Measurements from ENCODE around the gene RFC3. TPM values are rescaled to one million over a fixed set of nuclear protein-coding genes. Genes with fewer than 3 reads are reported as not detected.

RFC3 gene
- total RNA-seq, 1 experiment from 2014 or later: 38.2 TPM

GRCh38 chr13:33815011-33815550 lies 2.9 kb upstream of the RFC3 start:
- CTCF ChIA-PET: no interaction called here
- ATAC-seq: no peak

GRCh38 chr13:33816912-33817311 lies 1.0 kb upstream of the RFC3 start:
- Histone ChIP-seq H3K9me2 (ENCODE audit: insufficient read depth) (no peaks in the 10 kb centered on the region), H2AFZ (ENCODE audit: low read depth, low read length, poor library complexity, severe bottlenecking) (peak overlapping the region; percentile 20), H3K36me3 (ENCODE audit: control insufficient read depth in 1 of 2, insufficient read depth in 2 of 2, low read length in 2 of 2) (peaks cover 9 to 14% of the 10 kb centered on the region in 2 experiments; a peak in 3 of 4 replicates), H3K27me3 (ENCODE audit: insufficient read depth, low read length) (no peaks in the 10 kb centered on the region), H3K4me3 (replicated peaks in 1 of 2; ENCODE audit: low read depth in 1 of 2, low read length in 2 of 2) (no peak overlapping the region), H3K4me1 (ENCODE audit: control insufficient read depth in 1 of 2, insufficient read depth in 2 of 2, low read length in 2 of 2) (peaks cover 2 to 10% of the 10 kb centered on the region in 2 experiments; a peak in 3 of 4 replicates), H3K9me3 (ENCODE audit: control insufficient read depth in 1 of 2, insufficient read depth in 1 of 2, low read depth in 1 of 2, low read length in 2 of 2) (no peaks in the 10 kb centered on the region), H3K9ac (ENCODE audit: low read length) (no peak overlapping the region), H3K27ac (ENCODE audit: low read depth, low read length) (no peak overlapping the region), H3K79me2 (ENCODE audit: insufficient read depth, low read length) (peaks cover 40% of the 10 kb centered on the region), H3K4me2 (ENCODE audit: low read length) (peak overlapping the region; percentile 86), H4K20me1 (ENCODE audit: insufficient read depth) (no peaks in the 10 kb centered on the region; the same call in 1 of the 2 replicates)
- DNase-seq (ENCODE audit: low read depth, low spot score): no peak
- intact Hi-C loops (cut with micrococcal nuclease): loop anchor here (5.0 kb wide), 1 partner anchor 340 kb away; no protein-coding TSS in a partner anchor
- ATAC-seq: no peak
- no TSS peak for BruUV-seq (replicated peaks)
- POLR2A ChIA-PET: no interaction called here
- RAD21 ChIA-PET (ENCODE audit: low non-redundant PET in 1 of 2, low total read pairs in 2 of 2, uncharacterized antibody in 2 of 2, unreplicated experiment in 2 of 2): no interaction called here
- CTCF ChIA-PET: no interaction called here
- TF ChIP-seq CEBPB (IDR thresholded peaks at IDR 0.05; ENCODE audit: low read depth) (no peak), TCF7L2 (IDR thresholded peaks at IDR 0.05; ENCODE audit: borderline replicate concordance, extremely low read depth, insufficient read depth, insufficient read length) (no peak), JUND (IDR thresholded peaks at IDR 0.05) (no peak), ZNF274 (IDR thresholded peaks at IDR 0.05; ENCODE audit: low read depth, low read length) (no peak), EZH2 (IDR thresholded peaks at IDR 0.05) (no peak), ZBTB33 (IDR thresholded peaks at IDR 0.05; ENCODE audit: extremely low read depth, insufficient replicate concordance, low read length) (no peak), YY1 (IDR thresholded peaks at IDR 0.05; ENCODE audit: extremely low read depth, insufficient replicate concordance, low read depth, low read length) (no peak), ZFX (IDR thresholded peaks at IDR 0.05) (no peak), EGR1 (IDR thresholded peaks at IDR 0.05; ENCODE audit: low read depth) (no peak), SP1 (IDR thresholded peaks at IDR 0.05; ENCODE audit: low read depth) (no peak)

More at GRCh38 chr13:33815011-33815550, 2.9 kb upstream of the RFC3 start:
- ChIA-PET RAD21 (ENCODE audit: low non-redundant PET in 1 of 2, low total read pairs in 2 of 2, uncharacterized antibody in 2 of 2, unreplicated experiment in 2 of 2) (interaction anchor here in 1 of 2 experiments (0.7 kb wide), 1 partner anchor 85 kb away, joined by 3 read pairs; no protein-coding TSS in a partner anchor), POLR2A (no interaction called here)
- H2AFZ ChIP-seq (ENCODE audit: low read depth, low read length, poor library complexity, severe bottlenecking): peak overlapping the region; percentile 55
- peaks cover 0 to 2% of the 10 kb centered on the region in 2 experiments; a peak in 2 of 4 replicates for H3K36me3 ChIP-seq (ENCODE audit: control insufficient read depth in 1 of 2, insufficient read depth in 2 of 2, low read length in 2 of 2)
- BruUV-seq (replicated peaks): no TSS peak
- intact Hi-C loops (cut with micrococcal nuclease): loop anchor here (5.0 kb wide), 1 partner anchor 342 kb away; no protein-coding TSS in a partner anchor
- no peaks in the 10 kb centered on the region for H3K9me3 ChIP-seq (ENCODE audit: control insufficient read depth in 1 of 2, insufficient read depth in 1 of 2, low read depth in 1 of 2, low read length in 2 of 2)
- H4K20me1 ChIP-seq (ENCODE audit: insufficient read depth): no peaks in the 10 kb centered on the region
- H3K9ac ChIP-seq (ENCODE audit: low read length): no peak overlapping the region
- no peak overlapping the region for H3K27ac ChIP-seq (ENCODE audit: low read depth, low read length)
- DNase-seq (ENCODE audit: low read depth, low spot score): no peak
- peaks cover 2 to 10% of the 10 kb centered on the region in 2 experiments; a peak in 3 of 4 replicates for H3K4me1 ChIP-seq (ENCODE audit: control insufficient read depth in 1 of 2, insufficient read depth in 2 of 2, low read length in 2 of 2)
- H3K9me2 ChIP-seq (ENCODE audit: insufficient read depth): no peaks in the 10 kb centered on the region
- no peak overlapping the region for H3K4me3 ChIP-seq (replicated peaks in 1 of 2; ENCODE audit: low read depth in 1 of 2, low read length in 2 of 2)
- H3K4me2 ChIP-seq (ENCODE audit: low read length): no peak overlapping the region
- H3K79me2 ChIP-seq (ENCODE audit: insufficient read depth, low read length): peaks cover 21% of the 10 kb centered on the region
- TF ChIP-seq ELF1 (IDR thresholded peaks at IDR 0.05; ENCODE audit: borderline replicate concordance, low read depth): no peak
- TF ChIP-seq EGR1 (IDR thresholded peaks at IDR 0.05; ENCODE audit: low read depth): no peak
- TF ChIP-seq FOSL1 (IDR thresholded peaks at IDR 0.05; ENCODE audit: low read depth): no peak
- no peak for TF ChIP-seq ZNF274 (IDR thresholded peaks at IDR 0.05; ENCODE audit: low read depth, low read length)
- TF ChIP-seq, protein P1, sequence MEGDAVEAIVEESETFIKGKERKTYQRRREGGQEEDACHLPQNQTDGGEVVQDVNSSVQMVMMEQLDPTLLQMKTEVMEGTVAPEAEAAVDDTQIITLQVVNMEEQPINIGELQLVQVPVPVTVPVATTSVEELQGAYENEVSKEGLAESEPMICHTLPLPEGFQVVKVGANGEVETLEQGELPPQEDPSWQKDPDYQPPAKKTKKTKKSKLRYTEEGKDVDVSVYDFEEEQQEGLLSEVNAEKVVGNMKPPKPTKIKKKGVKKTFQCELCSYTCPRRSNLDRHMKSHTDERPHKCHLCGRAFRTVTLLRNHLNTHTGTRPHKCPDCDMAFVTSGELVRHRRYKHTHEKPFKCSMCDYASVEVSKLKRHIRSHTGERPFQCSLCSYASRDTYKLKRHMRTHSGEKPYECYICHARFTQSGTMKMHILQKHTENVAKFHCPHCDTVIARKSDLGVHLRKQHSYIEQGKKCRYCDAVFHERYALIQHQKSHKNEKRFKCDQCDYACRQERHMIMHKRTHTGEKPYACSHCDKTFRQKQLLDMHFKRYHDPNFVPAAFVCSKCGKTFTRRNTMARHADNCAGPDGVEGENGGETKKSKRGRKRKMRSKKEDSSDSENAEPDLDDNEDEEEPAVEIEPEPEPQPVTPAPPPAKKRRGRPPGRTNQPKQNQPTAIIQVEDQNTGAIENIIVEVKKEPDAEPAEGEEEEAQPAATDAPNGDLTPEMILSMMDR (IDR thresholded peaks at IDR 0.05 in 2 of 3, conservative IDR thresholded peaks at IDR 0.05 in 1 of 3; ENCODE audit: borderline replicate concordance in 1 of 3, insufficient read depth in 1 of 3, low read depth in 2 of 3, low read length in 2 of 3): no peak
- no peak for TF ChIP-seq POLR2AphosphoS5 (IDR thresholded peaks at IDR 0.05; ENCODE audit: low read depth, low read length)
- no peaks in the 10 kb centered on the region for H3K27me3 ChIP-seq (ENCODE audit: insufficient read depth, low read length)
